ENCODE measurements around the gene CD200R1.

CD200R1 gene

GRCh38 chr3:112967425-112967824 lies 7.5 kb downstream of the CD200R1 start:
- TF ChIP-seq CTCF (IDR thresholded peaks at IDR 0.05; ENCODE audit: borderline replicate concordance, extremely low read depth, low read length, poor library complexity, severe bottlenecking) (no peak), EZH2 (IDR thresholded peaks at IDR 0.05; ENCODE audit: borderline replicate concordance, low read depth, low read length, severe bottlenecking) (no peak)
- Histone ChIP-seq H2AFZ (ENCODE audit: low read depth, low read length) (no peak overlapping the region), H3K36me3 (ENCODE audit: insufficient read depth, low read length) (no peaks in the 10 kb centered on the region), H3K9me3 (ENCODE audit: insufficient read depth, low read length, severe bottlenecking) (peaks cover 3% of the 10 kb centered on the region), H3K27ac (ENCODE audit: low read length) (no peak overlapping the region), H3K27me3 (ENCODE audit: insufficient read depth, low read length, poor library complexity) (peaks cover 4% of the 10 kb centered on the region), H3K4me1 (ENCODE audit: insufficient read depth, low read length) (no peaks in the 10 kb centered on the region), H4K20me1 (ENCODE audit: insufficient read depth, low read length) (no peaks in the 10 kb centered on the region), H3K4me3 (ENCODE audit: low read depth in 1 of 2, low read length in 2 of 2) (no peak overlapping the region), H3K9ac (ENCODE audit: low read depth, low read length) (no peak overlapping the region), H3K4me2 (ENCODE audit: insufficient read depth, low read length) (no peak overlapping the region), H3K79me2 (ENCODE audit: insufficient read depth, low read length) (no peaks in the 10 kb centered on the region)
- ATAC-seq (ENCODE audit: insufficient read depth, low read depth): no peak
- no peak for DNase-seq

GRCh38 chr3:112966633-112967032 lies 8.3 kb downstream of the CD200R1 start:
- Histone ChIP-seq H3K4me2 (ENCODE audit: insufficient read depth, low read length) (no peak overlapping the region), H3K9me3 (ENCODE audit: insufficient read depth, low read length, severe bottlenecking) (peaks cover 3% of the 10 kb centered on the region), H3K4me1 (ENCODE audit: insufficient read depth, low read length) (no peaks in the 10 kb centered on the region), H3K9ac (ENCODE audit: low read depth, low read length) (no peak overlapping the region), H4K20me1 (ENCODE audit: insufficient read depth, low read length) (no peaks in the 10 kb centered on the region), H2AFZ (ENCODE audit: low read depth, low read length) (no peak overlapping the region), H3K36me3 (ENCODE audit: insufficient read depth, low read length) (no peaks in the 10 kb centered on the region), H3K27me3 (ENCODE audit: insufficient read depth, low read length, poor library complexity) (peaks cover 4% of the 10 kb centered on the region), H3K79me2 (ENCODE audit: insufficient read depth, low read length) (no peaks in the 10 kb centered on the region), H3K4me3 (ENCODE audit: low read depth in 1 of 2, low read length in 2 of 2) (no peak overlapping the region), H3K27ac (ENCODE audit: low read length) (no peak overlapping the region)
- TF ChIP-seq EZH2 (IDR thresholded peaks at IDR 0.05; ENCODE audit: borderline replicate concordance, low read depth, low read length, severe bottlenecking): no peak
- TF ChIP-seq CTCF (IDR thresholded peaks at IDR 0.05; ENCODE audit: borderline replicate concordance, extremely low read depth, low read length, poor library complexity, severe bottlenecking): no peak
- DNase-seq (no peak), ATAC-seq (ENCODE audit: insufficient read depth, low read depth) (no peak)

GRCh38 chr3:112965656-112966055 lies 9.2 kb downstream of the CD200R1 start:
- Histone ChIP-seq H4K20me1 (ENCODE audit: insufficient read depth, low read length) (no peaks in the 10 kb centered on the region), H3K36me3 (ENCODE audit: insufficient read depth, low read length) (no peaks in the 10 kb centered on the region), H3K4me3 (ENCODE audit: low read depth in 1 of 2, low read length in 2 of 2) (no peak overlapping the region), H3K27me3 (ENCODE audit: insufficient read depth, low read length, poor library complexity) (peaks cover 1% of the 10 kb centered on the region), H3K4me2 (ENCODE audit: insufficient read depth, low read length) (no peak overlapping the region), H3K27ac (ENCODE audit: low read length) (no peak overlapping the region), H3K9ac (ENCODE audit: low read depth, low read length) (no peak overlapping the region), H2AFZ (ENCODE audit: low read depth, low read length) (no peak overlapping the region), H3K9me3 (ENCODE audit: insufficient read depth, low read length, severe bottlenecking) (peaks cover 3% of the 10 kb centered on the region), H3K4me1 (ENCODE audit: insufficient read depth, low read length) (no peaks in the 10 kb centered on the region), H3K79me2 (ENCODE audit: insufficient read depth, low read length) (no peaks in the 10 kb centered on the region)
- no peak for TF ChIP-seq CTCF (IDR thresholded peaks at IDR 0.05; ENCODE audit: borderline replicate concordance, extremely low read depth, low read length, poor library complexity, severe bottlenecking)
- TF ChIP-seq EZH2 (IDR thresholded peaks at IDR 0.05; ENCODE audit: borderline replicate concordance, low read depth, low read length, severe bottlenecking): no peak
- ATAC-seq (ENCODE audit: insufficient read depth, low read depth): no peak
- no peak for DNase-seq

- H3K4me1 ChIP-seq (ENCODE audit: insufficient read depth, low read length): no peaks in the 10 kb centered on the region
- peaks cover 2% of the 10 kb centered on the region for H3K27me3 ChIP-seq (ENCODE audit: insufficient read depth, low read length, poor library complexity)
- TF ChIP-seq EZH2 (IDR thresholded peaks at IDR 0.05; ENCODE audit: borderline replicate concordance, low read depth, low read length, severe bottlenecking) (no peak), CTCF (IDR thresholded peaks at IDR 0.05; ENCODE audit: borderline replicate concordance, extremely low read depth, low read length, poor library complexity, severe bottlenecking) (no peak)
- no peak overlapping the region for H3K4me3 ChIP-seq (ENCODE audit: low read depth in 1 of 2, low read length in 2 of 2)
- no peak overlapping the region for H3K27ac ChIP-seq (ENCODE audit: low read length)
- no peaks in the 10 kb centered on the region for H3K36me3 ChIP-seq (ENCODE audit: insufficient read depth, low read length)
- H3K9ac ChIP-seq (ENCODE audit: low read depth, low read length): no peak overlapping the region
- DNase-seq (no peak), ATAC-seq (ENCODE audit: insufficient read depth, low read depth) (no peak)
- peaks cover 3% of the 10 kb centered on the region for H3K9me3 ChIP-seq (ENCODE audit: insufficient read depth, low read length, severe bottlenecking)
- H4K20me1 ChIP-seq (ENCODE audit: insufficient read depth, low read length): no peaks in the 10 kb centered on the region
- H3K4me2 ChIP-seq (ENCODE audit: insufficient read depth, low read length): no peak overlapping the region
- no peaks in the 10 kb centered on the region for H3K79me2 ChIP-seq (ENCODE audit: insufficient read depth, low read length)
- no peak overlapping the region for H2AFZ ChIP-seq (ENCODE audit: low read depth, low read length)
These were observed 11.2 kb downstream of the CD200R1 start for GRCh38 chr3:112963683-112964082.

Data from DND-41 (cell line).